GM10847 (cell line): ENCODE measurements around the gene PIAS4.

ENCODE experiments used
- POLR2A ChIP-seq: IDR thresholded peaks from 2 replicates; pipeline ENCODE4 v1.6.1; 2011; ENCODE audit not compliant: insufficient read length; ENCODE audit errors: extremely low read depth

The PIAS4 gene

DNA sequence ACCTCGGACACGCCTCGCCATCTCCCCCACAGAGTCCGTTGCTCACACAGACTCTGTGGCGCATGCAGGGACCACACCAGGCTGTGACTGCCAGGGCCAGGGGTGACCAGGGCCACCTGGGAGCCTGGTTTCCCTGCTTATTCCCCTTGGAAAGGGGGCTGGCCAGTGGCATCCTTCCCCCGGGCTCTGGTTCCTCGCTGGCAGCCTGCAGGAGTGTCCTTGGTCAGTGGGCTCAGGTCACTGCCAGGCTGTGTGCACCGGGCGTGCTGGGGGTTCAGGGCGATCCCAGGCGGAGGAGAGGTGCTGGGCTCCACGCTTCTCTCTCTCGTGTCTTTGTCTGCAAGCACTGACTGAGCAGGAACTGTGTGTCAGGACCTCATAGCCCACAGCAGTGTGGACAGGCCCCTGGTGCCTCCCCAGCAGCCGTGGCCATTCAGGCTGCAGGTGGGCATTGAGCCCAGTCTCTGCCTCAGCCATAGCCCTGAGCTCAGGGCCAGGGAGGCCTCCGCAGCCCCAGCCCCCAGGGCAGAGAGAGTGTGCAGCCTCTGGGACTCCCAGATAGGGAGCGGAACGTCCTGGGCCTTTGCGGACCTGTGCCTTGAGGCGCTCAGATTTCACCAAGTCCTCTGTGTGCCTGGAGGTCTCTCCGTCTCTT is 6.5 kb downstream of the PIAS4 start:
- no peak for TF ChIP-seq POLR2A

DNA sequence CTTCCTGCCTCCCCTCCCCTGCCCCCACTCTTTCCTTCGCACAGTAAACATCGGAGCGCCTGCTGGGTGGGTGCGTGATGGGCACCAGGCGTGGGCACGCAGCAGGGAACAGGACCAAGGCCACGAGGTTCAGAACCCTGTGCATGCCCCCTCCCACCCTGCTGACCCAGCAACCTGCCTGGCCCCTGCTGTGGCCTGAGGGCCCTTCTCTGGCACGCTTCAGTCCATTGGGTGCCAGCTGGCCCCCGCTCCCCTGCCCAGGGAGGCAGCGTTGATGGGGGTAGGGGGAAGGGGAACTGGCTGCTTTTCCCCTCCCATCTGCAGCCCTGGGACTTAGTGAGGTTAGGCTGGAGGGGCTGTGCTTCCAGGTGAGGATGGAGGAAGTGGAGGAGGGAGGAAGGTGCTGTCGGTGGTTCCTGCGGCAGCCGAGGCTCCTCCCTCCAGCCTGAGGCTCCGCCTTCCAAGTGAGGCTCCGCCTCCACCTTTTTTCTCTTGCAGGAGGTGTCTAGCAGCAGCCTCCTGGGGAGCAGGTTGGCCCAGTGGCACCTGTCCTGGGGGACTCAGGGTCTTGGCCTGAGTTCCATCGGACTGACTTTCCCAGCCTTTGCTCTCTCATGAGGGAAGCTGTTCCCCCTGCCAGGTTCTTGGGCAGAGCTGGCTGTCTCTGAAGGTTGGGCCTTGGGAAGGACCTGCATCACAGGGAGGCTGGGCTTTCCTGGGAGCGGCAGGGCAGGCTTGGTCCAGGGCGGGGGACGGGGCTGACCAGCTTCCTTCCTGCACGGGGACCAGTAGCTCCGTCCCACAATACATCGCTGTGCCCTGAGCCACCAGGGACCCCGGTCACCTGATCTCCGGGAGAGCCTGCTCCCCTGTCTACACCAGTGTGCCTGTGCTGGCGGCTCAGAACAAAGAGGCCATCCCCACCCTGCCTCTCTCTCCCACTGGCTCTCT is 7.3 kb downstream of the PIAS4 start:
- no peak for TF ChIP-seq POLR2A

DNA sequence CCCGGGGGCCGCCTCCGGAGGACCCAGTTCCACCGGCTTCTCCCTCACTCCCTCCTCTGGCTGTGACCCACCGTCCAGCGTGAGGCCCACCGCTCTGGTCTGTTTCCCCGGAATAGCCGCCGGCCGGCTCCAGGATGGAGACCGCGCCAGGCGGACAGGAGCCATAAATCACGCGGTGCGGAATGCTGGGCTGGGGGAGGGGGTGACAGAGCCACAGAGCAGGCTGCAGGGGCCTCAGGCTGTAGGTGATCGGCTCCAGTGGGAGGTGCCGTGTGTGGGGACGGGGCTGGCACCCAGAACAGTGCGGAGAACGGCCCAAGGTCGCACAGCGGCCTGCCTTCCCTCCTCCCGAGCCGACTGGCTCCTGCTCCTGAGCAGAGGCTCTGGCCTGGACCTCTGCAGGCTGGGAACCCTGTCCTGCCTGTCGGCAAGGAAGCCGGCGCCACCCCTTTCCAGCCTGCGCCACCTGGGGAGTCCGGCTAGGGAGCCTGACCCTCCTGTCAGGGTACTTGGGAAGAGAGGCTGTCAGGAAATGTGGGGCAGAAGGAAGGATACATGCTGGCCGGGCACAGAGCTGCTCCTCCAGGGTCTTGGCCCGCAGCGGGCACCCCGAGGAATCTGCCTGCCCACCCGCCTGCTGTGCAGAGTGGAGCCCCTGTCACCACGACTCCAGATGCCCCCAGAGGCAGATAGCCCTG is 8.3 kb downstream of the PIAS4 start:
- no peak for TF ChIP-seq POLR2A

DNA sequence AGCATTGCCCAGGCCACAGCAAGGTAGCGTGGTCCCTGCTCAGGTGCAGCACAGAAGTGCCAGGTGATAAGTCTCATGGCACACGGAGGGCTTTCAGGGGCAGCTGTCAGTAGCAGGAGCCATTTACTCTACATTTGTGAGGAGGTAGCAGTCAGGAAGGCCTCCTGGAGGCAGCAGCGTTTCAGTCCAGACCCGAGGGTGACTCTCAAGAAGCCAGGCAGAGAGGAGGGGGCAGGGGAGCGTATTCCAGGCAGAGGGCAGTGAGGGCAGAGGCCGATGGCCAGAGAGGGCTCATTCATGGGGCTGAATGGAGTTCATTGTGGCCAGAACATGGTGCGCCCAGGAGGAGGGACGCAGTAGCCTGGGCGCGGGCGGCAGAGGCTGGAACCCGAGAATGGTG is 8.9 kb downstream of the PIAS4 start:
- no peak for TF ChIP-seq POLR2A

DNA sequence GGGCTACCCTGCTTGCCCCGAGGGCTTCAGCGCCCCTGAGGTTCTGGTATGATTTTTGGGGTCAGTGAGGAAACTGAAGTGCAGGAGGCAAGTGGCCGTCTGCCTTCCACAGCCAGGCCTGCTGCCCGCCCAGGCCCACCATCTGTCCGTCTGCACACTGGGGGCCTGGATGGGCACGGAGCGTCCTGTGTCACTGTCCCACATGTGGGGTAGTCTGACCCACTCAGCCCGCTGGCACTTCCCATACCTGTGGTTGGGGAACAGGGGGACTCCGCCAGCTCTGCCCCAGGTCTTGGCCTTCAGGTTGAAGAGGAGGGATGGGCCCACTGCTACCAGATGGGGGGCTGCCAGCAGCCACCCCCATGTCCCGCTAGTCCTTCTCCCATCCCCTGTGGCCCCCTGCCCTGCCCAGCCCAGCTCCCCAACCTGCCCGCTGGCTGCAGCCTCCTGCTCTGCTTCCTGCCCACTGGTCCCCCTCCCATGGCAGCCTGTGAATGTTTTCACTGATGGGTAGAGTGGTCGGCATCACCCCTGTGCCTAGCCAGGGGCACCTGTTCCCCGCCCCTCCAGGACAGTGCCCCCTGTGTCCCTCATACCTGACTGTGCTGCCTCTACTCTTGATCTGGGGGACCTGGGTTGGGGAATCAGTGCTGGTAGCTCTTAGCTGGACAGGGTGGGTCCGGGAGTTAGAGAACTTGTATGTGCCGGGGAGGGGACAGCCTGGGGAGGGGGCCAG is 9.5 kb downstream of the PIAS4 start:
- TF ChIP-seq POLR2A, result no peak

DNA sequence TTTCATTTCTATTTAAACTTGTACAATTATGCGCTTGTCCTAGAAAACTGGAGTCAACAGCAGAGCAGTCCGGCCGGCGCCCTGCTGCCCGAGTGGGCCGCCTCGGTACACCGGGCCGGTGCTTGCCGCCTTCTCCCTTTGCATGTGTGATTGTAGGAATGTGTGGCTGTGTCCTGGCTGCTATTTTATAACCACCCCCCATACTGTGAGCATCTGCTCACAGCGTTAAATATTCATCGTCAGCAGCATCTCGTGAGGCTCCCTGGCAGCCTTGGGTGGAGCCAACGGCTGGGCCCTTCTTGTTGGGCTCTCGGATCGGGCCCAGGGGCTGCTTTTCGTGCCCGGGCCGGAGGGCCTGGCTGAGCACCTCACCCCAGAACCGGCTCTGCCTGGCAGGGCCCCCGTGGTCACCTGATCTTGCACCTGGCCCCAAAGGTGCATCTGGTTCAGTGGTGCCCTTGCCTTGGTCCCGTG is 10.6 kb downstream of the PIAS4 start:
- TF ChIP-seq POLR2A, result no peak

GRCh38 chr19:4018775-4019504 is 11.4 kb downstream of the PIAS4 start:
- TF ChIP-seq POLR2A, result no peak

DNA sequence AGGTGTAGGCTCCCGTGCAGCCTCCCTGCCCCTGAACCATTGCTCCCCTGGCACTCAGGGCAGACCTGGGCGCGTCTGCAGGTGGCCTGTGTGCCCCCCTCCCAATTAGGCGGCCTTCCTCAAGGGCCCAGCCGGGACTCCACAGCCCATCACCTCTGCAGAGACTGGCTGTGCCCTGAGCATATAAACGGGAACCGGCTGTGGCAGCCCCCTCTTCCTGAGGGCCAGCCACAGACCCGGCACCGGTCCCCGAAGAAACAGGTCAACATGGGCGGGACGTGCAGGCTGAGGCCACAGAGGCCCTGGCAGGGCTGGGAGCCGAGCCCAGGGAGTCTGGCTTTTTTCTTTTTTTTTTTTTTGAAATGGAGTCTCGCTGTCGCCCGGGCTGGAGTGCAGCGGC is 12.0 kb downstream of the PIAS4 start:
- no peak for TF ChIP-seq POLR2A

- no peak for TF ChIP-seq POLR2A
Measured at GRCh38 chr19:4023600-4024398, 16.3 kb downstream of the PIAS4 start.

DNA sequence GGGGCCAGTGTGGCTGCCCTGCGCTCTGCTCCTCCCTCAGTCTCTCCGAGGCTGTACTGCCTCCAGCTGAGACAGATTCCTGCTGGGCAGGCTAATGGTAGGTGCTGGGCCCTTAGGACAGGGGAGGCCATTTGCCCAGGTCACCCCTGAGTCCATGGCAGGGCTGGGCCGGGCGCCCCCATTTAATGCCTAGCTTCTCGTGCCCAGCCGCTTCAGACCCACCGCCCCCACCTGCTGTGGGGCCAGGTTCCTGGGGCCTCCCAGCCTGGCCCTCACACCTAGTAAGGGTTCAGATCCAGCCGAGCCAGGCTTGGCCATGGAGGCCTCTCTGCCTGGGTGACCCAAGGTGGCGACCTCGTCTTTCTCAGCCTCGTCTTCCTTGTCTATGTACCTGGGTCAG is 17.8 kb downstream of the PIAS4 start:
- no peak for TF ChIP-seq POLR2A

DNA sequence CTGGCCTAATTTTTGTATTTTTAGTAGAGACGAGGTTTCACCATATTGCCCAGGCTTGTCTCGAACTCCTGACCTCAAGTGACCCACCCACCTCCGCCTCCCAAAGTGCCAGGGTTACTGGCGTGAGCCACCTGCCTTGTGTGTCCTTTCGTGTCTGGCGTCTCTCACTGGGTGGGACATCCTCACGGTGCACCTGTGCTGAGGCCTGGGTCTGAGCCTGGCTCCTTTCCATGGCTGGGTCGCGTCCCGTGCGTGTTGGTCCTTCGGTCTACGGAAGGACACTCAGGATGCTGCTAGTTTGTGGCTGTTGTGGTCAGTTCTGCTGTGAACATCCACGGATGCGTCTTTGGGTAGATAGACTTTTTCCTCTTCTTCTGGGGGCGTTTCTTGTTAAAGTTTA is 19.6 kb downstream of the PIAS4 start:
- no peak for TF ChIP-seq POLR2A

- no peak for TF ChIP-seq POLR2A
Measured at GRCh38 chr19:4028334-4029246, 21.1 kb downstream of the PIAS4 start.

DNA sequence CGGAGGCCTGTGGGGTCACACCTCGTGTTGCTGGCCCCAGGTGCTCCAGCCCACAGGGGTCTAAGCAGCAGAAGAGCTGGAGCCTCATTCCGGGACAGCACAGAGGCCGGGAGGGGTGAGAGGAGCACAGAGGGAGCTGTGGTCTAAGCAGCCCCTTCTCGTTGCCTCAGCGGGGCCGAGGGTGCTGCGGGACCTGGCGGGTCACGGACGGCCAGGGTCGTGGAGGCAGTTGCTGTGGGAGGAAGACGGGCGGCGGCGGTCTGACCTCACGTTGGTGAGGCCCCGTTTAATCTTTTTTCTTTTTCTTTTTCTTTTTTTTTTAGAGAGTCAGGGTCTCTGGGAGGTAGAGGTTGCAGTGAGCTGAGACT is 21.7 kb downstream of the PIAS4 start:
- no peak for TF ChIP-seq POLR2A

DNA sequence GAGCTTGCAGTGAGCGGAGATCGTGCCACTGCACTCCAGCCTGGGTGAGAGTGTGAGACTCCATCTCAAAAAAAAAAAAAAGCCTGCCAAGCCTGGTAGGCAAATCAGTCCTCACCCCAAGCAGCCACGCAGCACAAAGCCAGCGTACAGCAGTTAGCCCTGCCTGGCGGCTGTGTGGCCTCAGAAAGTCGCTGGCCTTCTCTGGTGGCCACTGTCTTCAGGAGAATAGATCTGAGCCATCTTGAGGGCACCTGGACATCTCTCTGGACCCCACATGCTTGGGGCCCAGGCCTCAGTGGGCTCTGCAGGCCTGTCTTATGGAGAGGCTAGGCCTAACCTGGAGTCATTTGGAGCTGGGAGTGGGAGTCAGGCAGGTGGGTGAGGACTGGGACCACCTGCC is 23.0 kb downstream of the PIAS4 start:
- no peak for TF ChIP-seq POLR2A
